Neural cell (in vitro differentiated cells): ENCODE data around the gene FLACC1.

ENCODE experiments used
- CTCF ChIP-seq: fragments of 450-650 bp; IDR thresholded peaks from 2 replicates; pipeline ENCODE4 v1.5.1; 2014; ENCODE audit warnings: antibody characterized with exemption, mild to moderate bottlenecking, moderate library complexity; ENCODE audit not compliant: poor library complexity, severe bottlenecking
- EP300 ChIP-seq: fragments of 450-650 bp; conservative IDR thresholded peaks from 2 replicates; pipeline ENCODE4 v1.6.1; 2014; ENCODE audit warnings: antibody characterized with exemption, mild to moderate bottlenecking, moderate library complexity; ENCODE audit not compliant: poor library complexity, severe bottlenecking
- EZH2 ChIP-seq: fragments of 200-600, 300-800 bp; shearing (Covaris generic), sonication (generic); IDR thresholded peaks from 2 replicates; pipeline ENCODE4 v1.6.1; 2014; ENCODE audit warnings: antibody characterized with exemption, low read length, borderline replicate concordance, mild to moderate bottlenecking; ENCODE audit not compliant: insufficient read depth, poor library complexity, severe bottlenecking
- MXI1 ChIP-seq: fragments of 450-650 bp; conservative IDR thresholded peaks from 2 replicates; pipeline ENCODE4 v1.6.1; 2014; ENCODE audit warnings: antibody characterized with exemption, mild to moderate bottlenecking; ENCODE audit not compliant: poor library complexity, severe bottlenecking
- POLR2AphosphoS5 ChIP-seq: IDR thresholded peaks from 2 replicates; pipeline ENCODE4 v1.6.1; 2012
- RAD21 ChIP-seq: fragments of 450-650 bp; conservative IDR thresholded peaks from 2 replicates; pipeline ENCODE4 v1.6.1; 2014; ENCODE audit warnings: antibody characterized with exemption, mild to moderate bottlenecking, moderate library complexity
- REST ChIP-seq: IDR thresholded peaks from 2 replicates; pipeline ENCODE4 v1.6.1; 2012; ENCODE audit warnings: borderline replicate concordance
- SMC3 ChIP-seq: fragments of 450-650 bp; conservative IDR thresholded peaks from 2 replicates; pipeline ENCODE4 v1.6.1; 2014; ENCODE audit warnings: antibody characterized with exemption, mild to moderate bottlenecking, moderate library complexity; ENCODE audit not compliant: poor library complexity
- TAF1 ChIP-seq: IDR thresholded peaks from 2 replicates; pipeline ENCODE4 v1.6.1; 2012; ENCODE audit warnings: low read depth

GRCh38 chr2:201345625-201346213 lies 11.4 kb downstream of the FLACC1 start:
- TF ChIP-seq TAF1 = no peak
- TF ChIP-seq POLR2AphosphoS5 = no peak
- no peak for TF ChIP-seq CTCF
- no peak for TF ChIP-seq EZH2
- TF ChIP-seq EP300 = no peak
- no peak for TF ChIP-seq SMC3
- TF ChIP-seq RAD21 = no peak
- no peak for TF ChIP-seq REST
- TF ChIP-seq MXI1 = no peak
